Neural cell (in vitro differentiated cells): ENCODE data around the gene FHAD1.

Source experiments
- CTCF ChIP-seq: fragments of 450-650 bp; IDR thresholded peaks from 2 replicates; pipeline ENCODE4 v1.5.1; 2014; ENCODE audit warnings: antibody characterized with exemption, mild to moderate bottlenecking, moderate library complexity; ENCODE audit not compliant: poor library complexity, severe bottlenecking
- EP300 ChIP-seq: fragments of 450-650 bp; conservative IDR thresholded peaks from 2 replicates; pipeline ENCODE4 v1.6.1; 2014; ENCODE audit warnings: antibody characterized with exemption, mild to moderate bottlenecking, moderate library complexity; ENCODE audit not compliant: poor library complexity, severe bottlenecking
- EZH2 ChIP-seq: fragments of 200-600, 300-800 bp; shearing (Covaris generic), sonication (generic); IDR thresholded peaks from 2 replicates; pipeline ENCODE4 v1.6.1; 2014; ENCODE audit warnings: antibody characterized with exemption, low read length, borderline replicate concordance, mild to moderate bottlenecking; ENCODE audit not compliant: insufficient read depth, poor library complexity, severe bottlenecking
- MXI1 ChIP-seq: fragments of 450-650 bp; conservative IDR thresholded peaks from 2 replicates; pipeline ENCODE4 v1.6.1; 2014; ENCODE audit warnings: antibody characterized with exemption, mild to moderate bottlenecking; ENCODE audit not compliant: poor library complexity, severe bottlenecking
- POLR2AphosphoS5 ChIP-seq: IDR thresholded peaks from 2 replicates; pipeline ENCODE4 v1.6.1; 2012
- RAD21 ChIP-seq: fragments of 450-650 bp; conservative IDR thresholded peaks from 2 replicates; pipeline ENCODE4 v1.6.1; 2014; ENCODE audit warnings: antibody characterized with exemption, mild to moderate bottlenecking, moderate library complexity
- REST ChIP-seq: IDR thresholded peaks from 2 replicates; pipeline ENCODE4 v1.6.1; 2012; ENCODE audit warnings: borderline replicate concordance
- SMC3 ChIP-seq: fragments of 450-650 bp; conservative IDR thresholded peaks from 2 replicates; pipeline ENCODE4 v1.6.1; 2014; ENCODE audit warnings: antibody characterized with exemption, mild to moderate bottlenecking, moderate library complexity; ENCODE audit not compliant: poor library complexity
- TAF1 ChIP-seq: IDR thresholded peaks from 2 replicates; pipeline ENCODE4 v1.6.1; 2012; ENCODE audit warnings: low read depth

GRCh38 chr1:15349133-15349532 lies 102.1 kb downstream of the FHAD1 start:
- TF ChIP-seq CTCF, result no peak
- TF ChIP-seq REST, result no peak
- no peak for TF ChIP-seq SMC3
- no peak for TF ChIP-seq EZH2
- TF ChIP-seq EP300, result no peak
- TF ChIP-seq POLR2AphosphoS5, result no peak
- TF ChIP-seq TAF1, result no peak
- TF ChIP-seq RAD21, result no peak
- no peak for TF ChIP-seq MXI1
